ENCODE measurements around the gene COL23A1. TPM values are rescaled to one million over a fixed set of nuclear protein-coding genes. Genes with fewer than 3 reads are reported as not detected.

COL23A1 gene
- total RNA-seq, 2 donors from 2014 or later = 1.5 to 2.5 TPM

GRCh38 chr5:178509491-178510057 lies 80.6 kb downstream of the COL23A1 start:
- H3K27me3 ChIP-seq (replicated peaks; ENCODE audit: insufficient read depth) = no peaks in the 10 kb centered on the region
- ATAC-seq (ENCODE audit: insufficient number of reproducible peaks, low FRiP score, low read depth) (no peak), DNase-seq (ENCODE audit: low spot score) (no peak)
- H3K9me3 ChIP-seq = no peaks in the 10 kb centered on the region
- H3K36me3 ChIP-seq = no peaks in the 10 kb centered on the region
- no peak overlapping the region for H3K27ac ChIP-seq
- peaks cover 0 to 5% of the 10 kb centered on the region in 2 donors for H3K4me1 ChIP-seq (ENCODE audit: control insufficient read depth in 1 of 2, low read depth in 2 of 2)
- H3K4me3 ChIP-seq = no peak overlapping the region
- TF ChIP-seq CTCF (IDR thresholded peaks at IDR 0.05) = no peak

- H3K4me3 ChIP-seq = no peak overlapping the region
- no peak for TF ChIP-seq CTCF (IDR thresholded peaks at IDR 0.05)
- H3K9me3 ChIP-seq = no peaks in the 10 kb centered on the region
- H3K27ac ChIP-seq = no peak overlapping the region
- H3K36me3 ChIP-seq = no peaks in the 10 kb centered on the region
- DNase-seq (ENCODE audit: low spot score) = no peak
- H3K27me3 ChIP-seq (replicated peaks; ENCODE audit: insufficient read depth) = no peaks in the 10 kb centered on the region
- peaks cover 0 to 5% of the 10 kb centered on the region in 2 donors for H3K4me1 ChIP-seq (ENCODE audit: control insufficient read depth in 1 of 2, low read depth in 2 of 2)
- no peak for ATAC-seq (ENCODE audit: insufficient number of reproducible peaks, low FRiP score, low read depth)
Measured at GRCh38 chr5:178507151-178507932, 82.9 kb downstream of the COL23A1 start.

- no peak for ATAC-seq (ENCODE audit: insufficient number of reproducible peaks, low FRiP score, low read depth)
- H3K36me3 ChIP-seq = no peaks in the 10 kb centered on the region
- H3K4me1 ChIP-seq (ENCODE audit: control insufficient read depth in 1 of 2, low read depth in 2 of 2) = peaks cover 0 to 5% of the 10 kb centered on the region in 2 donors
- no peak for DNase-seq (ENCODE audit: low spot score)
- no peak overlapping the region for H3K27ac ChIP-seq
- no peak for TF ChIP-seq CTCF (IDR thresholded peaks at IDR 0.05)
- no peaks in the 10 kb centered on the region for H3K9me3 ChIP-seq
- no peak overlapping the region for H3K4me3 ChIP-seq
- no peaks in the 10 kb centered on the region for H3K27me3 ChIP-seq (replicated peaks; ENCODE audit: insufficient read depth)
Measured at GRCh38 chr5:178505639-178506407, 84.4 kb downstream of the COL23A1 start.

- Histone ChIP-seq H3K36me3 (no peaks in the 10 kb centered on the region), H3K27me3 (replicated peaks; ENCODE audit: insufficient read depth) (no peaks in the 10 kb centered on the region), H3K27ac (no peak overlapping the region), H3K4me1 (ENCODE audit: control insufficient read depth in 1 of 2, low read depth in 2 of 2) (peaks cover 0 to 5% of the 10 kb centered on the region in 2 donors), H3K4me3 (no peak overlapping the region), H3K9me3 (no peaks in the 10 kb centered on the region)
- DNase-seq (ENCODE audit: low spot score) (no peak), ATAC-seq (ENCODE audit: insufficient number of reproducible peaks, low FRiP score, low read depth) (no peak)
- no peak for TF ChIP-seq CTCF (IDR thresholded peaks at IDR 0.05)
Measured at GRCh38 chr5:178504340-178504960, 85.7 kb downstream of the COL23A1 start.

Measured in thoracic aorta (tissue), 2 donors.